ENCODE results near the gene GALK2. TPM values are rescaled to one million over a fixed set of nuclear protein-coding genes. Genes with fewer than 3 reads are reported as not detected.

Gene GALK2
- polyA plus RNA-seq (2013, experiment 1 of 4), result 18.4 TPM
- 13.2 TPM for polyA plus RNA-seq (2013, experiment 2 of 4)
- polyA plus RNA-seq (2013, experiment 3 of 4), result 10.1 TPM
- 12.4 TPM for polyA plus RNA-seq (2013, experiment 4 of 4)

- Histone ChIP-seq H3K4me1 (ENCODE audit: control insufficient read depth, insufficient read depth, low read length) (no peaks in the 10 kb centered on the region), H3K4me3 (ENCODE audit: insufficient read depth, low read depth, low read length) (peak within 1 kb of the TSS; percentile 58), H3K36me3 (ENCODE audit: control insufficient read depth, insufficient read depth, low read length) (no peaks in the 10 kb centered on the region), H3K27me3 (ENCODE audit: control insufficient read depth, insufficient read depth, low read length, poor library complexity, severe bottlenecking) (no peaks in the 10 kb centered on the region), H3K9me3 (ENCODE audit: control insufficient read depth, low read length) (no peaks in the 10 kb centered on the region), H3K27ac (ENCODE audit: insufficient read depth, low read depth, low read length, poor library complexity, severe bottlenecking) (no peak within 1 kb of the TSS)
- 12% methylated on average over 30 of the region's 30 CpGs for WGBS, 2 experiments
Measured at GRCh38 chr15:49169880-49170597, at the start of gene GALK2. TSS of gene GALK2 (plus strand) at chr15:49170247. CDS start at chr15:49170323, 76 bp downstream.

DNA sequence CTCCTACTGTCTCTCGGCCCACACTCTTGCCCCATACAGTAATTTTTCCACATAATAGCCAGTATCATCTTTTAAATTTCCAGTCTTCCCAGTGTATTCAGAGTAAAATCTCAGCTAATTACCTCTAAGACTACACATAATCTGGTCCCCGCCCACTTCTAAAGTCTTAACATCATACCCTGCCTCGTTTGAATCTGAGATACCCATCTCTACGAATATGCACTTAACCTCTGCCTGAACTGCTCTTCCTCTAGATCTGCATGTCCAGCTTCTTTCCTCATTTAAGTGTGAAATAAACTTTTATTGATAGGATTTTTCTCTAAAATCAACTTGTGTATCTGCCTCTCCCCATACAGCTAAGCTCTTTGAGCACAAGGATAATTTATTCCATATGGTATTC lies 49.2 kb upstream of the GALK2 start:
- H3K27ac ChIP-seq (ENCODE audit: insufficient read depth, low read depth, low read length, poor library complexity, severe bottlenecking), result no peak overlapping the region
- no peaks in the 10 kb centered on the region for H3K36me3 ChIP-seq (ENCODE audit: control insufficient read depth, insufficient read depth, low read length)
- H3K9me3 ChIP-seq (ENCODE audit: control insufficient read depth, low read length), result no peaks in the 10 kb centered on the region
- 92 to 97% methylated on average over 4 of the region's 4 CpGs for WGBS, 2 experiments
- no peaks in the 10 kb centered on the region for H3K27me3 ChIP-seq (ENCODE audit: control insufficient read depth, insufficient read depth, low read length, poor library complexity, severe bottlenecking)
- H3K4me1 ChIP-seq (ENCODE audit: control insufficient read depth, insufficient read depth, low read length), result no peaks in the 10 kb centered on the region
- H3K4me3 ChIP-seq (ENCODE audit: insufficient read depth, low read depth, low read length), result no peak overlapping the region

- no peaks in the 10 kb centered on the region for H3K4me1 ChIP-seq (ENCODE audit: control insufficient read depth, insufficient read depth, low read length)
- no peaks in the 10 kb centered on the region for H3K36me3 ChIP-seq (ENCODE audit: control insufficient read depth, insufficient read depth, low read length)
- no peaks in the 10 kb centered on the region for H3K9me3 ChIP-seq (ENCODE audit: control insufficient read depth, low read length)
- H3K27ac ChIP-seq (ENCODE audit: insufficient read depth, low read depth, low read length, poor library complexity, severe bottlenecking), result no peak overlapping the region
- no peaks in the 10 kb centered on the region for H3K27me3 ChIP-seq (ENCODE audit: control insufficient read depth, insufficient read depth, low read length, poor library complexity, severe bottlenecking)
- no peak overlapping the region for H3K4me3 ChIP-seq (ENCODE audit: insufficient read depth, low read depth, low read length)
- WGBS, 2 experiments, result 88 to 100% methylated on average over 1 of the region's 1 CpG
Measured at GRCh38 chr15:49121901-49122300, 48.1 kb upstream of the GALK2 start.

DNA sequence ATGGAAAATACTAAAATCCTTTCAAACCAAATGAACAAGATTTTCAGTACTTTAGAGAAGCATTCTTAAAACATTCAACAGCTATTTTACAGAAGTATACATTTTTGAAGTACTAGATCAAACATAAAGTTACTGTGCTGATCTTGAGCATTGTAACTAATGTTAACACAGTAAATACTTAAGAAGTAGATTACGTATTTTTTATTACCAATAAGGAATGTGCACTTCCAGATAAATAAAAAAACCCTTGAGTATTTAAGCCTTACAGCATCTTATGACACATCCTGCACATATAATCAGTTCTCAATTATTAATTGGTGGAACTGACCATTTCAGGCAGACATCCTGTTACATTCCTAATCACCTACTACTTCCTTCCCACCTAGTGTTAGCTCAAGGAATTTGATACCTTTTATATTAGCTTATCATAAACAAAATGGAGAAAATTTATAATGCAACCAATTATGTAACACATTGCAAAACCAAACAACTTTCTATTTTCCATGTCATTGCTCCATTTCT lies 47.4 kb upstream of the GALK2 start:
- Histone ChIP-seq H3K27me3 (ENCODE audit: control insufficient read depth, insufficient read depth, low read length, poor library complexity, severe bottlenecking) (no peaks in the 10 kb centered on the region), H3K9me3 (ENCODE audit: control insufficient read depth, low read length) (no peaks in the 10 kb centered on the region), H3K27ac (ENCODE audit: insufficient read depth, low read depth, low read length, poor library complexity, severe bottlenecking) (no peak overlapping the region), H3K36me3 (ENCODE audit: control insufficient read depth, insufficient read depth, low read length) (peaks cover under 1% of the 10 kb centered on the region), H3K4me3 (ENCODE audit: insufficient read depth, low read depth, low read length) (no peak overlapping the region), H3K4me1 (ENCODE audit: control insufficient read depth, insufficient read depth, low read length) (no peaks in the 10 kb centered on the region)
- 100% methylated on average over 1 of the region's 1 CpG; no CpG with 5 or more reads in 1 of the 2 experiments for WGBS, 2 experiments

DNA sequence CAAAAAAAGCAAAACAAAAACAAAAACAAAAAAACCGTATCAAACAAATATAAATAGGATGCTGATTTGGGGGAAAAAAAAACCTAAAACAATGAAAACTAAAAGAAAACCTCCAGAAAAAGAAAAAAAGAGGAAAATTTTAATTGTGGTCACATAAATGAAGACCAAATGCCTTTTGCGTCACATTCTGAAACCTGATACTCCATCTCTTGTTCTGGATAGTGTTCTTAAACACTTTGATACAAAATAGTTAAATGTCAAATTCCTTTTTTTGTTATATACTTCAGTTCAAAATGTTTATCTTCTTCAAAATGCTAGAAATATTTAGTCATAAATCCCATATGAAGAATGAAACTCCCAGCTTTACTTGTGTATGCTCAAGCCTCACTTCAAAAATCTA lies 45.7 kb upstream of the GALK2 start:
- Histone ChIP-seq H3K27me3 (ENCODE audit: control insufficient read depth, insufficient read depth, low read length, poor library complexity, severe bottlenecking) (no peaks in the 10 kb centered on the region), H3K27ac (ENCODE audit: insufficient read depth, low read depth, low read length, poor library complexity, severe bottlenecking) (no peak overlapping the region), H3K9me3 (ENCODE audit: control insufficient read depth, low read length) (no peaks in the 10 kb centered on the region), H3K4me1 (ENCODE audit: control insufficient read depth, insufficient read depth, low read length) (no peaks in the 10 kb centered on the region), H3K36me3 (ENCODE audit: control insufficient read depth, insufficient read depth, low read length) (peaks cover 13% of the 10 kb centered on the region), H3K4me3 (ENCODE audit: insufficient read depth, low read depth, low read length) (no peak overlapping the region)
- WGBS, 2 experiments, result 33% methylated on average over 1 of the region's 2 CpGs; no CpG with 5 or more reads in 1 of the 2 experiments

DNA sequence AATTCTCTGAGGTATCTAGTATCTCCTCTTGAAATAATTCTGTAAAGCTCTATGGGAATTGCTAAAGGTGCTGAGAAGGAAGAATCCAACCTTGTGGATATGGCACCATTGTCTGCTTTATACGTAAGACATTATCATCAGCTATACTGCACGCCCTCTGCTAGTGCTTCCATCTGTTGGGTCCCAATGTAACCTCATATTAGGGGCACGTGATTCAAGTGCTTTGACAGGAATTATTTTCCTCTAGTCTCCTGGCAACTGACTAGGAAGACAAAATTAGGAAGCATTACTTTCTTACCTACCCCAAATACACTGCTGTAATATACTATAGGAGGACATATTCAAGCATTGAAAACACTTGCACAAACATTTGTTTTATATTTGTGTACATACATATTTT lies 38.6 kb upstream of the GALK2 start:
- Histone ChIP-seq H3K4me3 (ENCODE audit: insufficient read depth, low read depth, low read length) (no peak overlapping the region), H3K9me3 (ENCODE audit: control insufficient read depth, low read length) (no peaks in the 10 kb centered on the region), H3K4me1 (ENCODE audit: control insufficient read depth, insufficient read depth, low read length) (no peaks in the 10 kb centered on the region), H3K27me3 (ENCODE audit: control insufficient read depth, insufficient read depth, low read length, poor library complexity, severe bottlenecking) (no peaks in the 10 kb centered on the region), H3K36me3 (ENCODE audit: control insufficient read depth, insufficient read depth, low read length) (peaks cover 29% of the 10 kb centered on the region), H3K27ac (ENCODE audit: insufficient read depth, low read depth, low read length, poor library complexity, severe bottlenecking) (no peak overlapping the region)
- WGBS, 2 experiments, result 91 to 97% methylated on average over 3 of the region's 3 CpGs

DNA sequence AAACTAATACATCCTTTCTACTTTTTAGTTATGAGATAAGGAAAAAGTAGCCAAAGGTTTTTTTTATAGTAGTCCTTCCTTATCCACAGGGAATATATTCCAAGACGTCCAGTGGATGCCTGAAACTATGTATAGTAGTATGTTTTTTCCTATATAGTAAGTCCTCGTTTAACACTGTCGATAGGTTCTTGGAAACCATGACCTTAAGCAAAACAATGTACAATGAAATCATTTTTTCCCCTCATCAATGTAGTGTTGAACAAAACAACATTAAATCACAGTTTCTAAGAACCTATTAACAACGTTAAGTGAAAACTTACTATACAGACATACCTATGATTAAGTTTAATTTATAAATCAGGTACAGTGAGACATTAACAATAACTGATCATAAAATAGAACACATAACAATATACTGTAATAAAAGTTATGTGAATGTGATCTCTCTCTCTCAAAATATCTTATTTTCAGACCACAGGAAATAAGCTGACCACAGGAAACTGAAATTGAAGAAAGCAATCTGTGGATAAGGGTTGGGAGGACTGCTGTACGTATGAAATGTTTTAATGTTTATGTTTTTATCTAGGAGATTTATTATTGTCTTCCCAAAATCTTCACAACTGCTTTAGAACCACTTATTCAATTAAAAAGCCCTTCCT lies 35.2 kb upstream of the GALK2 start:
- H3K9me3 ChIP-seq (ENCODE audit: control insufficient read depth, low read length), result no peaks in the 10 kb centered on the region
- no peaks in the 10 kb centered on the region for H3K27me3 ChIP-seq (ENCODE audit: control insufficient read depth, insufficient read depth, low read length, poor library complexity, severe bottlenecking)
- no peak overlapping the region for H3K27ac ChIP-seq (ENCODE audit: insufficient read depth, low read depth, low read length, poor library complexity, severe bottlenecking)
- peaks cover 25% of the 10 kb centered on the region for H3K36me3 ChIP-seq (ENCODE audit: control insufficient read depth, insufficient read depth, low read length)
- no peak overlapping the region for H3K4me3 ChIP-seq (ENCODE audit: insufficient read depth, low read depth, low read length)
- H3K4me1 ChIP-seq (ENCODE audit: control insufficient read depth, insufficient read depth, low read length), result no peaks in the 10 kb centered on the region
- WGBS, 2 experiments, result 85 to 94% methylated on average over 2 to 4 of the region's 5 CpGs

DNA sequence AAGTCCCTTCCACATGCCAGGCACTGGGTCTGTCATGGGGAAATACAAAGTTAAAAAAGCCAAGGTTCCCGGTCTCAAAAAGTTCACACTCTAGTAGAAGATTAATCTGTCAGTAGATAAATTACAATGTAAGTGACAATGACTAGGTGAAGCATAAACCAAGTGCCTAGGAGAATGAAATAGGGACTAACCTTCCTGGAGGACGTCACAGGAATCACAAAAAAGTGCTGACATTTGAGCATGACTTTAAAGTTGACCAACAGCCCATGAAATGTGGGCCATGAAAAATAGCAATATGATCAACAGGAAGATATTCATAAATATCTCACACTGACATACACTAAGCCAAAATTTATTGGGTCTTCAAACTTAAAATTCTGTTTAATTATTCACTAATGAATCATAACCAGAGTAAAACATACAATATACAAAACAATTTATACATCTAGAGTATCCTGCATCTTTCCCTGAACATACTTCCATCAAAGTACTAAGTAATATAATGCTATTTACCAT lies 34.6 kb upstream of the GALK2 start:
- H3K4me3 ChIP-seq (ENCODE audit: insufficient read depth, low read depth, low read length), result no peak overlapping the region
- no peak overlapping the region for H3K27ac ChIP-seq (ENCODE audit: insufficient read depth, low read depth, low read length, poor library complexity, severe bottlenecking)
- peaks cover 27% of the 10 kb centered on the region for H3K36me3 ChIP-seq (ENCODE audit: control insufficient read depth, insufficient read depth, low read length)
- no peaks in the 10 kb centered on the region for H3K27me3 ChIP-seq (ENCODE audit: control insufficient read depth, insufficient read depth, low read length, poor library complexity, severe bottlenecking)
- WGBS, 2 experiments, result 96 to 98% methylated on average over 1 to 2 of the region's 2 CpGs
- no peaks in the 10 kb centered on the region for H3K9me3 ChIP-seq (ENCODE audit: control insufficient read depth, low read length)
- H3K4me1 ChIP-seq (ENCODE audit: control insufficient read depth, insufficient read depth, low read length), result no peaks in the 10 kb centered on the region

DNA sequence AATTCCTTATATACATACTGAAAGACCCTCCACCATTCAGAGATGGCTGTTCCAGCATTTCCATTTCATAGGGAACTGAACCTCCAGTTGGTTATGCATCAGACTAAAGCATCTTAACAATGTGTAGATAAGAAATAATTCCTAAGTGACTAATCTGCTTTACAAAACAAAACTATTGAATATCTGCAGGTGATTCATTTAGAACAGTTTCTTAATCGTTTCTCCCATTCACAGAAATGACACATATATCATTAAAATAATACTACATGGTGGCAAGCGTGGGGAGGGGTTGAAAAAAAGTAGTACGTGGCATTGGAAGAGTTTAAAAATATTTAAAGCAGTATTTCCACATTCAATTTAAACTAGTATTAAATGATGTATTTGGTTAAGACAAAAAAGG lies 34.1 kb upstream of the GALK2 start:
- WGBS, 2 experiments, result no CpG with 5 or more reads among the region's 3 CpGs
- no peaks in the 10 kb centered on the region for H3K9me3 ChIP-seq (ENCODE audit: control insufficient read depth, low read length)
- H3K4me3 ChIP-seq (ENCODE audit: insufficient read depth, low read depth, low read length), result no peak overlapping the region
- no peak overlapping the region for H3K27ac ChIP-seq (ENCODE audit: insufficient read depth, low read depth, low read length, poor library complexity, severe bottlenecking)
- no peaks in the 10 kb centered on the region for H3K27me3 ChIP-seq (ENCODE audit: control insufficient read depth, insufficient read depth, low read length, poor library complexity, severe bottlenecking)
- peaks cover 27% of the 10 kb centered on the region for H3K36me3 ChIP-seq (ENCODE audit: control insufficient read depth, insufficient read depth, low read length)
- no peaks in the 10 kb centered on the region for H3K4me1 ChIP-seq (ENCODE audit: control insufficient read depth, insufficient read depth, low read length)

DNA sequence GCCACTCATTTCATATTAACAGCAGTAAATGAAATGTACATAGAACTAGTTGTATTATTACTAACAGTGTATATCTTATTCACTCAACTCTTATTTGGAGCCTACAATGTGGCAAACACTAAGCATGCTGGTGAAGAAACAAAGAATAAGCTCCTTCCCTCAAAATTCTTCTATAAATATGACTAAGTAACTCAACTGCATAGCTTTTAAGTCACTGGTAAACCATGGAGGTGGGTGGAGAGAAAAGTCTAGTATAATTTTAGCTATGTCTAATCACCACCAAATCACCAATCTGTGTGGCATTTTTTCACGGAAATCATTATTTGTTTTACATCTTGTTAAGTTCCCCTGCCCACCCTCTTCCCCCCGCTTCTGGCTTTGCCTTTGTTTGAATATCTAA lies 32.2 kb upstream of the GALK2 start:
- H3K4me1 ChIP-seq (ENCODE audit: control insufficient read depth, insufficient read depth, low read length), result no peaks in the 10 kb centered on the region
- peaks cover 25% of the 10 kb centered on the region for H3K36me3 ChIP-seq (ENCODE audit: control insufficient read depth, insufficient read depth, low read length)
- H3K4me3 ChIP-seq (ENCODE audit: insufficient read depth, low read depth, low read length), result no peak overlapping the region
- H3K9me3 ChIP-seq (ENCODE audit: control insufficient read depth, low read length), result no peaks in the 10 kb centered on the region
- H3K27ac ChIP-seq (ENCODE audit: insufficient read depth, low read depth, low read length, poor library complexity, severe bottlenecking), result no peak overlapping the region
- no peaks in the 10 kb centered on the region for H3K27me3 ChIP-seq (ENCODE audit: control insufficient read depth, insufficient read depth, low read length, poor library complexity, severe bottlenecking)
- 85 to 92% methylated on average over 2 of the region's 2 CpGs for WGBS, 2 experiments

Measured in ectodermal cell (in vitro differentiated cells).